Thyroid gland (tissue), 4 donors: ENCODE measurements around the gene COG6. TPM values are rescaled to one million over a fixed set of nuclear protein-coding genes. Genes with fewer than 3 reads are reported as not detected.

Experiments used
- DNase-seq, 2 donors: peaks; one replicate each; pipeline ENCODE4 v3.0.0-alpha.2; 2019
- H3K27ac ChIP-seq, 3 donors: fragments of 200-600 bp; sonication (generic); 1 replicate in 2 of 3; 2 replicates in 1 of 3; pipeline ENCODE4 v1.5.1; 2016 to 2019; ENCODE audit warnings: mild to moderate bottlenecking in 1 of 3, moderate library complexity in 1 of 3
- H3K27me3 ChIP-seq: fragments of 200-600 bp; sonication (generic); one replicate; pipeline ENCODE4 v1.5.1; 2019
- H3K36me3 ChIP-seq, 2 donors: fragments of 200-600 bp; sonication (generic); one replicate each; pipeline ENCODE4 v1.5.1; 2016 to 2019
- H3K4me1 ChIP-seq, 2 donors: fragments of 200-600 bp; sonication (generic); one replicate each; pipeline ENCODE4 v1.5.1; 2017 to 2019
- H3K4me3 ChIP-seq, 3 donors: fragments of 200-600 bp; sonication (generic); replicated peaks in 1 of 3; 1 replicate in 2 of 3; 2 replicates in 1 of 3; pipeline ENCODE4 v1.5.1; 2016; ENCODE audit warnings: mild to moderate bottlenecking in 1 of 3
- H3K9me3 ChIP-seq: fragments of 200-600 bp; sonication (generic); one replicate; pipeline ENCODE4 v1.5.1; 2017
- POLR2A ChIP-seq, 2 donors: fragments of 450-650 bp; IDR thresholded peaks; one replicate each; pipeline ENCODE4 v1.6.1; 2017; ENCODE audit warnings: antibody characterized with exemption in 2 of 2, mild to moderate bottlenecking in 2 of 2, moderate library complexity in 1 of 2
- WGBS, 2 donors: methylation state at CpG; one replicate each; pipeline ENCODE4 v1.1.5; 2017; 5-methylcytosine and 5-hydroxymethylcytosine counted together
- intact Hi-C: fragments of 100-400 bp; cut with DNase I; formaldehyde crosslinking; loops from one replicate; pipeline ENCODE4 v1.15.1; 2023
- total RNA-seq, 4 donors: library from RNA; depleted of rRNA; stranded (reverse); fragments of >200 nt; gene quantifications; one replicate each; pipeline ENCODE4 v1.2.3, GENCODE V29; 2016
- TF ChIP-seq, protein P1 (sequence below), 6 experiments: fragments of 200-600 bp in 3 of 6; fragments of 450-650 bp in 3 of 6; sonication (generic) in 3 of 6; IDR thresholded peaks; one replicate each; pipeline ENCODE4 v1.5.1; 2016 to 2019; ENCODE audit warnings: antibody characterized with exemption in 6 of 6, mild to moderate bottlenecking in 2 of 6, inconsistent platforms in 1 of 6, moderate library complexity in 1 of 6

COG6 gene
- total RNA-seq, 4 donors from 2014 or later: 29.0 to 77.3 (median 38.4) TPM

DNA sequence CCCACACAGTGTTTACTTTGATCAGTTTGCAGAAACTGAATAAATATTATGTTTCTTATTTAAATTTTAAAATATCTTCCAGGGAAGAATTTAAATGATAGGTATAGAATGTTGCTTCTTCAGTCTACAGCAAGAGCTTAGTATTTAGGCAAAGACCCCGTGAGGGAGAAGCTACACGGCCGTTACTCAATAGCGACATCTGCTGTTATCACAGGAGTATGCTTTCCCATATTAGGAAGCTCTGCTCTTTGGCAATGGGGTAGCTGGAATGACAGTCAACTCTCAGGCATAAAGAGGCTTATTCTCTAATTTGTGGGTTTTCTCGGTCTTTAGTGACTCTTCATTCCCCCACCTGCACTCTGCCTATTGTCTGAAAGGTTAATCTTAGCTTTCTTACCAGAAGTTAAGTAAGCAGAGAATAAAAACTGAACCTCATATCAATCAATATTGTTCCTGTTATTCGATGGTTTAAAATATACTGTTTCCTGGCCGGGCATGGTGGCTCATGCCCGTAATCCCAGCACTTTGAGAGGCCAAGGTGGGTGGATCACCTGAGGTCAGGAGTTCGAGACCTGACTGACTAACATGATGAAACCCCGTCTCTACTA lies 39.3 kb upstream of the COG6 start:
- peak; percentile 26 to 44 for DNase-seq
- no peaks in the 10 kb centered on the region for H3K9me3 ChIP-seq
- intact Hi-C loops: loop anchor here (10.0 kb wide), 1 partner anchor 561 kb away; no protein-coding TSS in a partner anchor
- H3K27me3 ChIP-seq: no peaks in the 10 kb centered on the region
- H3K36me3 ChIP-seq: no peaks in the 10 kb centered on the region
- H3K4me1 ChIP-seq: no peaks in the 10 kb centered on the region
- TF ChIP-seq POLR2A (IDR thresholded peaks at IDR 0.05): no peak
- TF ChIP-seq, protein P1, sequence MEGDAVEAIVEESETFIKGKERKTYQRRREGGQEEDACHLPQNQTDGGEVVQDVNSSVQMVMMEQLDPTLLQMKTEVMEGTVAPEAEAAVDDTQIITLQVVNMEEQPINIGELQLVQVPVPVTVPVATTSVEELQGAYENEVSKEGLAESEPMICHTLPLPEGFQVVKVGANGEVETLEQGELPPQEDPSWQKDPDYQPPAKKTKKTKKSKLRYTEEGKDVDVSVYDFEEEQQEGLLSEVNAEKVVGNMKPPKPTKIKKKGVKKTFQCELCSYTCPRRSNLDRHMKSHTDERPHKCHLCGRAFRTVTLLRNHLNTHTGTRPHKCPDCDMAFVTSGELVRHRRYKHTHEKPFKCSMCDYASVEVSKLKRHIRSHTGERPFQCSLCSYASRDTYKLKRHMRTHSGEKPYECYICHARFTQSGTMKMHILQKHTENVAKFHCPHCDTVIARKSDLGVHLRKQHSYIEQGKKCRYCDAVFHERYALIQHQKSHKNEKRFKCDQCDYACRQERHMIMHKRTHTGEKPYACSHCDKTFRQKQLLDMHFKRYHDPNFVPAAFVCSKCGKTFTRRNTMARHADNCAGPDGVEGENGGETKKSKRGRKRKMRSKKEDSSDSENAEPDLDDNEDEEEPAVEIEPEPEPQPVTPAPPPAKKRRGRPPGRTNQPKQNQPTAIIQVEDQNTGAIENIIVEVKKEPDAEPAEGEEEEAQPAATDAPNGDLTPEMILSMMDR (IDR thresholded peaks at IDR 0.05): peak; percentile 62 to 86 (median 70)
- no peak overlapping the region for H3K4me3 ChIP-seq
- 37 to 40% methylated on average over 10 of the region's 10 CpGs for WGBS, 2 donors
- no peak overlapping the region for H3K27ac ChIP-seq

DNA sequence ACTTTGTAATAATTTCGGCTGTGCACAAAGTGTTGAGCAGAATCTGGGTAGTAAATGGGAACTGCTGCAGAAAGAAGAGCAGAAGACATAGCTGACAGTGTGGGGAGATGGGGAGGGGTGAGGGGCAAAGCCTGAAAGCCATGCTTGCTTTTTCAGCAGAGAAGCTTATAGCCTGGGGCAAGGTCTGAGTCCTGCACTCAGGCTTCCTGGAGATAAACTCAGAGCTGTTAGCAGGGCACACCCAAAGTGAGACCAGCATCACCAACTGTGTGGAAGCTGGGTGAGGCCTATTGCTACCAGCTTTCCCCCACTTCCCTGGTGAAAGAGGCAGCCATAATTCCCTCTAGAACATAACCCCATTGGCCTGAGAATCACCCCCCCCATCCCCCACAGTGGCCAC lies 36.9 kb upstream of the COG6 start:
- H3K36me3 ChIP-seq: no peaks in the 10 kb centered on the region
- 26 to 35% methylated on average over 1 of the region's 1 CpG for WGBS, 2 donors
- TF ChIP-seq, protein P1 (IDR thresholded peaks at IDR 0.05): no peak
- no peak for TF ChIP-seq POLR2A (IDR thresholded peaks at IDR 0.05)
- H3K4me1 ChIP-seq: no peaks in the 10 kb centered on the region
- no peak for DNase-seq
- H3K4me3 ChIP-seq: no peak overlapping the region
- intact Hi-C loops: loop anchor here (10.0 kb wide), 1 partner anchor 564 kb away; no protein-coding TSS in a partner anchor
- no peaks in the 10 kb centered on the region for H3K27me3 ChIP-seq
- H3K27ac ChIP-seq: no peak overlapping the region
- H3K9me3 ChIP-seq: no peaks in the 10 kb centered on the region

DNA sequence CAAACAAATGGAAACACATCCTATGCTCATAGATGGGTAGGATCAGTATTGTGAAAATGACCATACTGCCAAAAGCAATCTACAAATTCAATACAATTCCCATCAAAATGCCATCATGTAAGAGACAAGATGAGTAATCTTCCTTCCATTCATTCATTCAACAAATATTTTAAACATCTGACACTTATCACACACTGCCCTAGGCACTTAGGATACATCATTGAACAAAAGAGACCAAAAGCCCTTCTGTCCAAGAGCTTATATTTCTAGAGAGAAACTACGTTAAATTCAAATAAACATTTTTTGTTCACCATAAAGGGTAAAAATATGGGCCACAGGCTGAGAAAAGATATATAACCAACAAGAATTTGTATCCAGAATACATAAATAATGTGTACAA lies 32.0 kb upstream of the COG6 start:
- no peak overlapping the region for H3K4me3 ChIP-seq
- TF ChIP-seq, protein P1 (IDR thresholded peaks at IDR 0.05): no peak
- no peak for TF ChIP-seq POLR2A (IDR thresholded peaks at IDR 0.05)
- no peaks in the 10 kb centered on the region for H3K4me1 ChIP-seq
- intact Hi-C loops: no loop called here
- H3K27ac ChIP-seq: no peak overlapping the region
- no peaks in the 10 kb centered on the region for H3K36me3 ChIP-seq
- 89 to 97% methylated on average over 1 of the region's 1 CpG for WGBS, 2 donors
- H3K9me3 ChIP-seq: no peaks in the 10 kb centered on the region
- no peak for DNase-seq
- no peaks in the 10 kb centered on the region for H3K27me3 ChIP-seq

DNA sequence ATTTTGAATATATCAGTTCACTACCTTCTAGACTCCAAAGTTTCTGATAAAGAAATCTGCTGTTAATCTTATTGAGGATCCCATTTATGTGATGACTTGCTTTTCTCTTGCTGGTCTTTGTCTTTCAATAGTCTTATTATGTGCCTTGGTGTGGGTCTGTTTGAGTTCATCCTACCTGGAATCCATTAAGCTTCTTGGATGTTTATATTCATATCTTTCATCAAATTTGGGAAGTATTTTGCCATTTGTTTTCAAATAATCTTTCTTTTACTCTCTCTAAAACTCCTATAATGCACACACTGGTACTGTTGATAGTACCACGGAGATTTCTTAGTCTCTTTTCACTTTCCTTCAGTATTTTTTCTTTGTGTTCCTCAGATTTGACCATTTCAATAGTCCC lies 24.2 kb upstream of the COG6 start:
- no peak for TF ChIP-seq POLR2A (IDR thresholded peaks at IDR 0.05)
- TF ChIP-seq, protein P1 (IDR thresholded peaks at IDR 0.05): no peak
- Histone ChIP-seq H3K27me3 (no peaks in the 10 kb centered on the region), H3K9me3 (no peaks in the 10 kb centered on the region), H3K4me3 (no peak overlapping the region), H3K36me3 (no peaks in the 10 kb centered on the region), H3K27ac (no peak overlapping the region), H3K4me1 (no peaks in the 10 kb centered on the region)
- no peak for DNase-seq
- 74 to 87% methylated on average over 1 of the region's 1 CpG for whole genome bisulfite sequencing, 2 donors
- intact Hi-C loops: no loop called here

DNA sequence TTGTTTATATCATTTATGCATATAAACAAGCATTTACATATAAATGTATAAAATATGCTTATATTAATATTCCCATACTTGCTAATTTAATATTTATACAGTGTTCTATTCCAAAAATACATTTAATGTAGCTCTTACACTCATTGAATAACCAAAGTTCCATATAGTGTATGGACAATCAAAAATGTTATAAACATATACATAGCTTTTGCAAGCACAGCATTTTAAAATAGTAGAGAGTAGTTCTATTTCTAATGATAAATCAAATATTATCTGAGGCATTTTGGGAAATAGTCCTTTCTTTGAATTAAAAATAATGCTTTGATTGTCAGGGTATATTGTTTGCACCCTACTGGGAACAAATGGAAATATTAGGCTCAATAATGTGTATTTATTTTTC lies 22.5 kb upstream of the COG6 start:
- intact Hi-C loops: no loop called here
- no peak for DNase-seq
- TF ChIP-seq POLR2A (IDR thresholded peaks at IDR 0.05): no peak
- TF ChIP-seq, protein P1 (IDR thresholded peaks at IDR 0.05): no peak
- Histone ChIP-seq H3K9me3 (no peaks in the 10 kb centered on the region), H3K27ac (no peak overlapping the region), H3K4me3 (no peak overlapping the region), H3K36me3 (no peaks in the 10 kb centered on the region), H3K4me1 (no peaks in the 10 kb centered on the region), H3K27me3 (no peaks in the 10 kb centered on the region)
